Stimulated activated CD4-positive, alpha-beta T cell treated with anti-CD3 and anti-CD28 coated beads, TNF-alpha, amount 100 ng/mL, for 4 hours (primary cell): ENCODE results near the gene ACOXL.
"Not testable (repeated sequence)": the region's sequence is repeated elsewhere in the genome, so short reads cannot be mapped to it uniquely, and the experiment has no call there.

ENCODE experiments used
- DNase-seq, 3 experiments: peaks; one replicate each; pipeline ENCODE4 v3.0.0-alpha.2; 2020; ENCODE audit warnings: low read depth in 3 of 3

The ACOXL gene

GRCh38 chr2:111061191-111061590 is 328.8 kb downstream of the ACOXL start:
- no peak for DNase-seq

GRCh38 chr2:111062417-111062816 is 330.0 kb downstream of the ACOXL start:
- DNase-seq, result no peak

DNA sequence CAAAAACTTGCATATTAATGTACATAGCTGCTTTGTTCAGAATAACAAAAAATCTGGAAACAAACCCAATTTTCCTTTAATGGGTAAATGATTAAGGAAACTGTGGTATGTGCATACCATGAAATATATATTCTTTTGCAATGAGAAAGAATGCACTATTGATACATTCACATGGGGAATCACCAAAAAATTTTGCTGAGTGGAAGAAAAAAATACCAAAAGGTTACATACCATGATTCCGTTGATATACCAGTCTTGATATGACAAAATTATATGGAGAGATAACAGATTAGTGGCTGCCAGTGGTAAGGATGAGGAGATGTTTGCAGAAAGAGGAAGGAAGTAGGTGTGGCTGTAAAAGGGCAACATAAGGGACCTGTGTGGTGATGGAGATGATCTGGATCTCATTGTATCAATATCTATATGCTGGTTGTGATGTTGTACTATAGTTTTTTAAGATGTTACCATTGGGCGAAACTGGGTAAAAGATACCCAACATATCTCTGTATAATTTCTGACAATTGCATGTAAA is 333.8 kb downstream of the ACOXL start:
- DNase-seq, result no peak

- DNase-seq, result no peak
Observed at GRCh38 chr2:111068435-111069058, 336.2 kb downstream of the ACOXL start.

GRCh38 chr2:111069722-111070121 is 337.3 kb downstream of the ACOXL start:
- no peak for DNase-seq

DNA sequence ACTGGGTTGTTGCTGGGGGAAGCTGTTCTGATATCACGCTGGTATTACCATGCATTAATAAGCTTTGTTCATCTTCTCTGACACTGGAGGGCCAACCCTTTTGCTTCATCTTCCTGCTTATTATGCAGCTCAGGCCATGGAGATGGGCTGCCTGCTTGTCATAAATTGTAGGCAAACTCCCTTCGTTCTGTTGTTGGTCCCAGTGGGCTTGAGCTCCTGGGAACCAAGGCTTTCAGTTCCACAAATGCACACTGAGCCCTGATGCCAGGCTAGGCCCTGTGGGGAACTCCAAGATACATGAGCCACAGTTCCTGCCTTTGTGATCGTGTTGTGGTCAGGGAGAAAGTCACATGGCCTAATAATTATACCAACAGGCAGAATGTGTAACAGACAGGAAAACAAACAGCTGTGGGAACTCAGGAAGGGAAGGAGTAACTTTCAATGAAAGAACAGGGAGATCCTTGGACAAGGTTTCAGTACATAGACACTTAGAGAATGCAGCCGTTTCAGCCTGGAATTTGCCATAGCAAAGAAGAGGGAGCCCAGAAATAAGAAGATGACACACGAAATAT is 339.3 kb downstream of the ACOXL start:
- DNase-seq, result no peak

GRCh38 chr2:111072220-111072871 is 340.0 kb downstream of the ACOXL start:
- DNase-seq, result no peak

- DNase-seq, result not testable (repeated sequence)
Observed at GRCh38 chr2:111082659-111083058, 350.3 kb downstream of the ACOXL start.

- DNase-seq, result no peak
Observed at GRCh38 chr2:111091811-111092211, 359.4 kb downstream of the ACOXL start.

DNA sequence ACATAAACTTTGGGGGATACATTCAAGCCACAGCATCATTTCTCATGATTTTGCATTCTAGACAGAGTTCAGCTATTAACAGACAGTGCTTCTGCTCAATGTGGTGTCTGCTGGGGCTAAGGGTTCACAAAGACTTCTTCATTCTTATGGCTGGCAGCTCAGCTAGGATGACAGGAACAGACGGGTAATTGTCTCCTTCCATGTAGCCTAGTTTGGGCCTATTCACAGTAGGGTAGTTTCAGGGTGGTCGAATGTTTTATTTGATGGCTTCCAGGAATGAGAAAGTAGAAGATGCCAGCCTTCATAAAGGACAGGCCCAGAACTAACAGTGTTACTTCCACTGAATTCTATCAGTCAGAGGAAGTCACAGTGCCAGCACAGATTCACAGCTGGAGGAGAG is 362.3 kb downstream of the ACOXL start:
- DNase-seq, result no peak

GRCh38 chr2:111095434-111095833 is 363.1 kb downstream of the ACOXL start:
- no peak for DNase-seq

GRCh38 chr2:111099402-111099801 is 367.0 kb downstream of the ACOXL start:
- DNase-seq, result no peak

DNA sequence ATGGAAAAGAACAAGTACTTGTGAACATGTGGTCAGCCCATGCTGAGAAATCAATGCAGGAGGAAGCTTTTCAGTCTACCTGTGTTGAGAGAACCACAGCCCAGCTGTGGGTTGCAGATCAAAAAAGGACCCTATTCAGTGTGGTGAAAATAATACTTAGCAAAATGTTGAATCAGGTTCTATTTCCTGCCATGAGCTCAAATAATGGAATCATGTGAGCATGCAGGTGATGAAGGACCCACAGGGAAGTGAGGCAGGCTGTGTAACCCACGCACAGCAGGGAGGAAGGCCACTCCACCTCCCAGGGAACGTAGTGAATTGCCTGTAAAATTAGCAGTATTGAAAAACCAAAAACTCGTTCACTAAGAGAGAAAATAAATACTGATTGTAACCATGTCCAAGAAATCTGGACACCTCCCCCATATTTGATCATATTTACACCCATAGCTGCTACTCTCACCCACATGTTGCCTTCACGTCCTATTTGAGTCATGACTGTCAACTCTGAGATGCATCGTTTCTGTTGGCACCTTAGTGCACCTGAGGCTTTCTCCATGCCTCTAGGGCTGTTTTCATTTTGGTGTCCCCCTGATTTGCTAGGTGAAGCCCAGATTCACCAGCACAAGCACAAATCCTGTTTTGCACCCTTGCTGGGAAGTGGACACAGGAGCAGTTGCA is 367.9 kb downstream of the ACOXL start:
- no peak for DNase-seq

DNA sequence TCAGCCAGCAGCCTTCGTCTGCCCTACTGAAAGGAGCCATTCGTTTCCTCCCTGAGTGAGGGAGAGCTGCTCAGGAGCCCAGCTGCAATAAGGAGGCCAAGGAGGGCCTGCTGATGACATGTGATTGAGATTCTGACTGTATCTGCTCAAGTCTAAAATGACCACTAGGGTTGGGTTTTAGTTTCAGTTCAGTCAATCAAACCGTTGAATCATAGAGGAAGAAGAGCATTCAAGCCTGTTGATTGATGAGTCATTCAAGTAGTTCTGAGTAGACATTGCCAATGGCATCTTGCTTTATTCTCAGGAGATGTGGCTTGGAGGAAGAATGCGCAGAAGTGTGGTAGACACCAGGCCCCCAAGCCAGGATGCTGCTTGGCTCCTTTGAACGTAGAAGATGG is 368.4 kb downstream of the ACOXL start:
- DNase-seq, result no peak

DNA sequence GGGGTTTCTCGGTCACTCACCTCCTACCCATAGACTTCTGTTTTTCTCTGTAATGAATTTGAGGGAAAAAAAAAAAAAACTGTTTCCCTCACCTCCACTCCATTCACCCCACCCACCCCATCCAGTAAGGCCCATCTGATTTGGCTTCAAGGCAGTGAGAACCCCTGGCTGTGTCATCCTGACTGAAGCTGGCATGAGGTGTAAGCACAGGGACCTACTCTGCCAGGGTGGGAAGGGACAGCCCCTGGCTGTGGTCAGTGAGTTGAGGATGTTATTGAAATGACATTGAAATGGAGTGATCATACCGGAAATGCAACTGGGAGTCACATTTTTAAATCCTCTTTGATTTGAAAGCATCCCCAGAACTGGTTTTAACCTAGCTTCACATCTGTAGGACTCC is 369.2 kb downstream of the ACOXL start:
- no peak for DNase-seq

DNA sequence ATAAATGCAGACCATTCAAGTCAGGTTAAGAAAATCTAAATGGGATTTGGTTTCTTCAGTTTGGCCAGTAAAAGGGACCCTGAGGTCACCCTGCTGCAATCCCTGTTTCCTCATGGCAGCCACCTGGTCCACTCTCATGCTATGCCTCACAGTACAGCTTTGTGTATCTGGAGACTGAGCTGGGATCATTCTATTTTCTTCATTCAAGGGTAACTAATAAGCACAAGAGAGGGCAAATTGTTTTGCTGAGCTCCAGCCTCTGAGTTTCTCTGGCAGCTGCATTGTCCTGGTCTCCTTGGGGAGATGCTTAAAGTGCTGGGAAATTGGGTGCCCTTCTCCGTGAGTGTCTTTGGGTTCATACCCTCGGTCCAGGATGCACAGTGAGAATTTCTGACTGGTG is 369.8 kb downstream of the ACOXL start:
- no peak for DNase-seq

- DNase-seq, result no peak
Observed at GRCh38 chr2:111105926-111106325, 373.6 kb downstream of the ACOXL start.

DNA sequence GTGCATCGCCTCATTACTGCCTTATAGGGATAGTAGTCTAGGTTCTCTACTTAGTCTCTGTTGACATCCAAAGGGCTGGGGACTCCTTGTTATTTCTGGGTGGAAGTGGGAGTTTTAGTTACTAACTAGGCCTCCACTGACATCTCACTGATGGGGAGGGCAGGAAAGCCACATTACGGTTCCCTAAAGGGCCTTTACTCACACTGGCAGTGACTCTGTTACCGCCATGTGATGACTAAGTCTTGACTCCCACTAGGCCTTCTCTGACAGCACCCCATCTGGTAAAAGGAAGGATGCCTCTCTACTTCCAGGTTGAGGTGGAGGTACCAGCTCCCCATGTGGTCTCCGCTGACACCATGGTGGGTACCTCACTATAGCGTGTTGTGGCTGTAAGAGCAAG is 374.3 kb downstream of the ACOXL start:
- no peak for DNase-seq

GRCh38 chr2:111108745-111109271 is 376.4 kb downstream of the ACOXL start:
- DNase-seq, result no peak

- no peak for DNase-seq
Observed at GRCh38 chr2:111111101-111111755, 378.9 kb downstream of the ACOXL start.

DNA sequence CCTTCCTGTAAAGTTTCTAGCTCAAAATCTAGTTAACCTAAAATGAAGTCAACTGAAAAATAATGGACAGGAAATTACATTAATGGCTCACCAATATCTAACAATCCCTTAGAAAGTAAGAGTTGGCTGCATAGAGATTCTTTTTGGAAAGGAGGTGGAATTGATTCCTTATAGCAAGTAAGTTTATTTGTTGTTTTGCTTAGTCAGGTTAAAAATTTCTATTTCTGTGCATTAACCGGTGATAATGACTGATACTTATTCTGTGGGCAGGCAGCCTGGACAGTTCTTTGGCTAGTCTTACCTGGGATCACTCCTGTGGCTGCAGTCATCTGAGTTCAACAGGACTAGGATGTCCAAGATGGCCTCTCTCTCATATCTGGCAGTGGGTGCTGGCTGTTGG is 381.5 kb downstream of the ACOXL start:
- no peak for DNase-seq
